HUES48 (cell line): ENCODE data around the gene HYAL3.

ENCODE experiments used
- H3K27ac ChIP-seq: one replicate; pipeline ENCODE4 v1.7.0; 2013; ENCODE audit warnings: low read depth, low read length, inconsistent platforms
- H3K27me3 ChIP-seq: 2 replicates; pipeline ENCODE4 v1.6.1; 2013; ENCODE audit warnings: mild to moderate bottlenecking, low read length; ENCODE audit not compliant: control insufficient read depth, insufficient read depth
- H3K36me3 ChIP-seq: 2 replicates; pipeline ENCODE4 v1.6.1; 2013; ENCODE audit warnings: low read length; ENCODE audit not compliant: control insufficient read depth, insufficient read depth
- H3K4me1 ChIP-seq: 2 replicates; pipeline ENCODE4 v1.6.1; 2013; ENCODE audit warnings: mild to moderate bottlenecking, low read length; ENCODE audit not compliant: control insufficient read depth, insufficient read depth
- H3K4me3 ChIP-seq: 2 replicates; pipeline ENCODE4 v1.5.1; 2013; ENCODE audit warnings: mild to moderate bottlenecking, low read depth, low read length
- H3K9ac ChIP-seq: 2 replicates; pipeline ENCODE4 v1.6.1; 2013; ENCODE audit warnings: mild to moderate bottlenecking, low read depth, low read length, moderate library complexity
- H3K9me3 ChIP-seq: 2 replicates; pipeline ENCODE4 v1.6.1; 2013; ENCODE audit warnings: low read length; ENCODE audit not compliant: control insufficient read depth, insufficient read depth

HYAL3 gene

DNA sequence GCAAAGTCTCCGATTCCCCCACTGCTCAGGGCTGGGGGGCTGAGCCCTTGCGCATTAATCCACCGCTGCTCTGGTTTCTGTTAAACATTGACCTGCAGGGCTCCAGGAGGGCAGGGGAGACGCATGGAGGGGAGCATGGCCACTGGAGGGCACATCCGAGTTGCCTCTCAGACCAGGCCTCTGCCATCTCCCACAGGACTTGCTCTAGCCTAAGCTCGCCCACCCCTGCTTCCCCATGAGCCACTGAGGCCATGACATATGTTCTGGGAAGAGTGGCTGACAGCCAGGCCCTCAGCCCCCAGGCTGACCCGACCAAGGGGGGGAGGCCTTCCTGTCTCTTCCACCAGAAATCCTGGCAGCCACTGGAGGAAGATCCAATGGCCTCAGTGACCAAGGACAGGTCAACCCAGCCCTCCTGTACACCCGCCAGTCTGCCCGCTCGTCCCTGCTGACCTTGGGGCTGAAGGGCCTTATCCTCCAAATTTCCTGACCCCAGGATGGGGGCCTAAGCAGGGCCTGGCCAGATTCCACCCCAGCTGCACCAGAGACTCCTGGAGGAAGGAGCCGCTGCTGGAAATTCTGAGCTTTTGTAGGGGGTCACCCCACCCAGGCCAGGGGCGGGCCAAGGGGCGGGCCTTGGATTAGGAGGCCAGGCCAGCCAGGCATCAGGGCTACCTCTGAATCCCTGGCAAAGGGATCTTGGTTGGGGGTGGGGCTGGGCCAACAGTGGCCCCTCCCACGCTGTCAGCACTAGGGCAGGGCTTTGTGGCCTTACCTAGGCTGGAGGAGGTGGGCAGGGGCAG lies 4.0 kb upstream of the HYAL3 start, which contains the start of gene HYAL1:
TSS of gene HYAL1 (minus strand) at position 562 of the 803 bp plus-strand sequence. CDS start 618 bp downstream, outside the sequence.
- no peaks in the 10 kb centered on the region for H3K36me3 ChIP-seq
- peak within 1 kb of the TSS; percentile 21 for H3K27ac ChIP-seq
- H3K9ac ChIP-seq = no peak within 1 kb of the TSS
- peaks cover 9% of the 10 kb centered on the region for H3K9me3 ChIP-seq
- peaks cover 5% of the 10 kb centered on the region; the same call in 1 of the 2 replicates for H3K4me1 ChIP-seq
- H3K27me3 ChIP-seq = no peaks in the 10 kb centered on the region
- H3K4me3 ChIP-seq = no peak within 1 kb of the TSS

- no peaks in the 10 kb centered on the region for H3K36me3 ChIP-seq
- H3K4me3 ChIP-seq = no peak overlapping the region
- H3K27me3 ChIP-seq = no peaks in the 10 kb centered on the region
- H3K9me3 ChIP-seq = peaks cover 6% of the 10 kb centered on the region
- H3K4me1 ChIP-seq = peaks cover 5% of the 10 kb centered on the region; the same call in 1 of the 2 replicates
- no peak overlapping the region for H3K9ac ChIP-seq
- H3K27ac ChIP-seq = no peak overlapping the region
These were observed 3.1 kb upstream of the HYAL3 start for GRCh38 chr3:50302095-50303012.

- no peak overlapping the region for H3K27ac ChIP-seq
- no peaks in the 10 kb centered on the region for H3K9me3 ChIP-seq
- H3K36me3 ChIP-seq = no peaks in the 10 kb centered on the region
- H3K4me1 ChIP-seq = peaks cover 5% of the 10 kb centered on the region; the same call in 1 of the 2 replicates
- no peak overlapping the region for H3K4me3 ChIP-seq
- no peak overlapping the region for H3K9ac ChIP-seq
- H3K27me3 ChIP-seq = no peaks in the 10 kb centered on the region
These were observed 1.6 kb upstream of the HYAL3 start for GRCh38 chr3:50300681-50301254.

- Histone ChIP-seq H3K9me3 (no peaks in the 10 kb centered on the region), H3K36me3 (no peaks in the 10 kb centered on the region), H3K9ac (peak overlapping the region; percentile 14; the same call in 1 of the 2 replicates), H3K4me3 (peak overlapping the region; percentile 55), H3K27me3 (no peaks in the 10 kb centered on the region), H3K4me1 (peaks cover 5% of the 10 kb centered on the region; the same call in 1 of the 2 replicates), H3K27ac (peak overlapping the region; percentile 63)
These were observed 900 bp upstream of the HYAL3 start for GRCh38 chr3:50299929-50300680.

- peak overlapping the region; percentile 63 for H3K27ac ChIP-seq
- H3K4me3 ChIP-seq = peak overlapping the region; percentile 55
- peak overlapping the region; percentile 14; the same call in 1 of the 2 replicates for H3K9ac ChIP-seq
- no peaks in the 10 kb centered on the region for H3K36me3 ChIP-seq
- H3K9me3 ChIP-seq = no peaks in the 10 kb centered on the region
- H3K4me1 ChIP-seq = peaks cover 5% of the 10 kb centered on the region; the same call in 1 of the 2 replicates
- no peaks in the 10 kb centered on the region for H3K27me3 ChIP-seq
These were observed 378 bp upstream of the HYAL3 start for GRCh38 chr3:50299638-50299928.

DNA sequence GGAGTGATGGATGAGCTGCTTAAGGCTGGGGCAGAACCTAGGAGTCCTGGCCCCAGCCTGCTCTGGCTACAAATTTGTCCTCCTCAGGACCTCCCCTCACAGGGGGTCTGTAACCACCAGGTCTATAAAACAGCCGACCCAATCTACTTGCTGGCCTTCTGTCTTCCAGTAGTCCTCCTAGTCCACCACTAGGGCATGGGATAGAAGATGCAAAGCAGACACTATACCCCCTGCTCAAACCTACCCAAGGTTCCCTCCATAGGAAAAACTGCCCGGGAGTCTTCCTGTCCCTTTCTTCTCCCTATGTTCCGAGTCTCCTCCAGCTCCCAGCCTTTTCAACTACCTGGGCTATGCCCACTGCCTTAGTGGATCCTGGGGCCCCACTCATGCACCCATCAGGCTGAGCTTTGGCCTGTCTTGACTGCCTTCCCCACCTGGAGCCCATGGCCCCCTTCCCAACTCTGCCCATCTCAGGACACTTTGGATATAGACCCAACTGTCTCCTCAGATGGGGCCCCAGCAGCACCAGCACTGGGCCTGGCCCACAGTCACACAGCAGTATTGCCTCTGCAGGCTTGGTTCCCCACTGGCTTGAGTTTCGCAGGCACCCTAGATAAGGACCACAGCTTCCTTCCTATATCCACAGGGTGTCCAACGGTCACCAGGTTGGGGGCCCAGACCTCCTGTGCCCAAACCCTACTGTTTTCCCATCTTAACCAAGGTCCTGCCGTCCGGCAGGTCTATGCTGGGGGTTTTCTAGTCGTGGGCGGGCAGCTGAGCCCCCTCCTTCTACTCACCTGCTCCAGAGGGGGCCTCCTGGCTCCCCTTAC lies 1.1 kb downstream of the HYAL3 start:
- Histone ChIP-seq H3K9me3 (no peaks in the 10 kb centered on the region), H3K9ac (no peak overlapping the region), H3K4me3 (peak overlapping the region; percentile 100), H3K27ac (no peak overlapping the region), H3K4me1 (peaks cover 5% of the 10 kb centered on the region; the same call in 1 of the 2 replicates), H3K27me3 (no peaks in the 10 kb centered on the region), H3K36me3 (no peaks in the 10 kb centered on the region)

GRCh38 chr3:50297384-50297775 lies 1.8 kb downstream of the HYAL3 start:
- H3K36me3 ChIP-seq = no peaks in the 10 kb centered on the region
- H3K9ac ChIP-seq = no peak overlapping the region
- H3K27ac ChIP-seq = no peak overlapping the region
- H3K9me3 ChIP-seq = no peaks in the 10 kb centered on the region
- H3K4me3 ChIP-seq = no peak overlapping the region
- H3K4me1 ChIP-seq = peaks cover 7% of the 10 kb centered on the region; the same call in 1 of the 2 replicates
- H3K27me3 ChIP-seq = no peaks in the 10 kb centered on the region

GRCh38 chr3:50296721-50297383 lies 2.4 kb downstream of the HYAL3 start:
- Histone ChIP-seq H3K4me3 (no peak overlapping the region), H3K27me3 (no peaks in the 10 kb centered on the region), H3K4me1 (peaks cover 7% of the 10 kb centered on the region; the same call in 1 of the 2 replicates), H3K36me3 (no peaks in the 10 kb centered on the region), H3K27ac (no peak overlapping the region), H3K9me3 (no peaks in the 10 kb centered on the region), H3K9ac (no peak overlapping the region)

- H3K9ac ChIP-seq = no peak overlapping the region
- no peaks in the 10 kb centered on the region for H3K36me3 ChIP-seq
- peaks cover 12% of the 10 kb centered on the region for H3K4me1 ChIP-seq
- no peak overlapping the region for H3K27ac ChIP-seq
- H3K27me3 ChIP-seq = no peaks in the 10 kb centered on the region
- no peaks in the 10 kb centered on the region for H3K9me3 ChIP-seq
- H3K4me3 ChIP-seq = no peak overlapping the region
These were observed 3.4 kb downstream of the HYAL3 start for GRCh38 chr3:50295553-50296431.
